Mesendoderm (in vitro differentiated cells): ENCODE results near the gene DYNLL2.
"Not testable (repeated sequence)": the region's sequence is repeated elsewhere in the genome, so short reads cannot be mapped to it uniquely, and the experiment has no call there.

Experiments used
- DNase-seq: peaks from one replicate; pipeline ENCODE4 v3.0.0; 2013
- H2AK5ac ChIP-seq: 2 replicates; pipeline ENCODE4 v1.6.1; 2013; ENCODE audit warnings: low read length, inconsistent platforms
- H2BK120ac ChIP-seq: 2 replicates; pipeline ENCODE4 v1.6.1; 2013; ENCODE audit warnings: low read depth, mild to moderate bottlenecking, low read length, moderate library complexity, mixed read lengths
- H2BK15ac ChIP-seq: replicated peaks from 2 replicates; pipeline ENCODE4 v1.6.1; 2013; ENCODE audit warnings: low read depth, mild to moderate bottlenecking, moderate library complexity
- H2BK5ac ChIP-seq: 2 replicates; pipeline ENCODE4 v1.6.1; 2013; ENCODE audit warnings: low read length, inconsistent platforms
- H3K18ac ChIP-seq: 2 replicates; pipeline ENCODE4 v1.6.1; 2013; ENCODE audit warnings: mild to moderate bottlenecking, low read length, mixed read lengths
- H3K23ac ChIP-seq: one replicate; pipeline ENCODE4 v1.6.1; 2013; ENCODE audit warnings: low read length
- H3K27ac ChIP-seq: 2 replicates; pipeline ENCODE4 v1.5.1; 2013; ENCODE audit warnings: low read depth, mild to moderate bottlenecking, inconsistent platforms, low read length, moderate library complexity
- H3K27me3 ChIP-seq: 2 replicates; pipeline ENCODE4 v1.6.1; 2013; ENCODE audit warnings: low read length, control low read depth, mild to moderate bottlenecking, inconsistent platforms; ENCODE audit not compliant: insufficient read depth, poor library complexity
- H3K36me3 ChIP-seq: 2 replicates; pipeline ENCODE4 v1.6.1; 2013; ENCODE audit warnings: low read length, inconsistent platforms; ENCODE audit not compliant: control insufficient read depth, insufficient read depth
- H3K4ac ChIP-seq: one replicate; pipeline ENCODE4 v1.6.1; 2013; ENCODE audit warnings: low read depth, mild to moderate bottlenecking, low read length, moderate library complexity
- H3K4me1 ChIP-seq: 2 replicates; pipeline ENCODE4 v1.6.1; 2013; ENCODE audit warnings: low read depth, low read length, inconsistent platforms; ENCODE audit not compliant: control insufficient read depth
- H3K4me2 ChIP-seq: 2 replicates; pipeline ENCODE4 v1.6.1; 2013; ENCODE audit warnings: low read length
- H3K4me3 ChIP-seq: 2 replicates; pipeline ENCODE4 v1.5.1; 2013; ENCODE audit warnings: mild to moderate bottlenecking, low read length
- H3K56ac ChIP-seq: one replicate; pipeline ENCODE4 v1.6.1; 2013; ENCODE audit warnings: low read length
- H3K79me1 ChIP-seq: 2 replicates; pipeline ENCODE4 v1.6.1; 2013; ENCODE audit warnings: low read length, inconsistent platforms
- H3K79me2 ChIP-seq: 2 replicates; pipeline ENCODE4 v1.6.1; 2013; ENCODE audit warnings: mild to moderate bottlenecking, low read length; ENCODE audit not compliant: control insufficient read depth, insufficient read depth
- H3K9ac ChIP-seq: 2 replicates; pipeline ENCODE4 v1.6.1; 2013; ENCODE audit warnings: low read length, inconsistent platforms
- H4K5ac ChIP-seq: one replicate; pipeline ENCODE4 v1.6.1; 2013; ENCODE audit warnings: low read length
- H4K8ac ChIP-seq: one replicate; pipeline ENCODE4 v1.6.1; 2013; ENCODE audit warnings: low read depth, mild to moderate bottlenecking, control low read depth, low read length, moderate library complexity
- WGBS: extraction: QIAGEN DNeasy Blood & Tissue Kit; methylation state at CpG from one replicate; pipeline ENCODE4 v1.1.7; 2013; ENCODE audit warnings: low lambda C conversion rate, missing lambda C conversion rate; ENCODE audit not compliant: insufficient coverage; ENCODE audit errors: extremely low coverage; 5-methylcytosine and 5-hydroxymethylcytosine counted together

Gene DYNLL2

DNA sequence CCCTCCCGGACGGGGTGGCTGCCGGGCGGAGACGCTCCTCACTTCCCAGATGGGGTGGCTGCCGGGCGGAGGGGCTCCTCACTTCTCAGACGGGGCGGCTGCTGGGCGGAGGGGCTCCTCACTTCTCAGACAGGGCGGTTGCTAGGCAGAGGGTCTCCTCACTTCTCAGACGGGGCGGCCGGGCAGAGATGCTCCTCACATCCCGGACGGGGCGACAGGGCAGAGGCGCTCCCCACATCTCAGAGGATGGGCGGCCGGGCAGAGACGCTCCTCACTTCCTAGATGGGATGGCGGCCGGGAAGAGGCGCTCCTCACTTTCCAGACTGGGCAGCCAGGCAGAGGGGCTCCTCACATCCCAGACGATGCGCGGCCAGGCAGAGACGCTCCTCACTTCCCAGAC, 8.8 kb upstream of the DYNLL2 start:
- H3K4me1 ChIP-seq, H3K18ac ChIP-seq, H3K4me2 ChIP-seq, H2BK5ac ChIP-seq, H3K4ac ChIP-seq, H3K27me3 ChIP-seq, H3K56ac ChIP-seq, H3K9ac ChIP-seq, H3K79me2 ChIP-seq, H4K8ac ChIP-seq, H3K4me3 ChIP-seq, H3K79me1 ChIP-seq, H2BK15ac ChIP-seq, H3K23ac ChIP-seq, DNase-seq, H2BK120ac ChIP-seq, H3K27ac ChIP-seq, H2AK5ac ChIP-seq, H3K36me3 ChIP-seq, H4K5ac ChIP-seq: not testable (repeated sequence)
- no CpG with 5 or more reads among the region's 28 CpGs for WGBS

DNA sequence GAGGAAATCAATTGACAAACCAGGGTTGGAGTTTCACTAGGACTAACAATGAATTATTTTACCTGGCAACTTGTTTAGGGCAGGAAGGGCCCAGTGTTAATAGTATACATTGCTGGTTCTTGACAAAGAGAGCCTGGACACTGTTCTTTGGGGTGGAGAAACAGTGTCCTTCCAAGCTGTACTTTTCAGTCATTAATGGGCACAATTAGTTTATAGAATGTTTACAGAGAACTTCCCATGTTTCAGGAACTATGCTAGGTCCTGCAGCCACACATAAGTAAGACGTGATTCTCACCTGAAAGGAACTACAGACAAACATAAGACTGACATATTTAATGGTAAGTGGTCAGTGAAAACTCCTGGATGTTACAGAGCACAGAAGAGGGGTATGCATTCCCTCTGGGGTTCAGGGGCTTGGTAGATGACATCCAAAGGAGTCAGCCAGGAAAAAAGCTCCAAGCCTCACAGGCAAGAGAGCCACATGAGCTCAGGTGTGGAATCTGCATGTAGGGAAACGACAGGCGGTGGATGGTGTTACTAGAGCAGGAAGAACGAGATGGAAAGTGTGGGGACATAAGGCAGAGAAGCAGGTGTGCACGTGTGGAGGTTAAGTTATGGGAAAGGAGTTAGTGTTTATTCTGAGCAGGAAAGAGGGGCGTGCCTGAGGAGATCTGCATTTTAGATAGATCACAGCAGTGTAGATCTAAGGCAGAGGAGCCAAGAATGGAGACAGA, 3.8 kb upstream of the DYNLL2 start:
- no peak overlapping the region for H4K5ac ChIP-seq
- no peak overlapping the region for H2BK120ac ChIP-seq
- no peaks in the 10 kb centered on the region for H3K27me3 ChIP-seq
- no peak overlapping the region for H3K56ac ChIP-seq
- no peak overlapping the region for H3K18ac ChIP-seq
- H2AK5ac ChIP-seq = no peak overlapping the region
- H3K9ac ChIP-seq = no peak overlapping the region
- H3K4me2 ChIP-seq = no peak overlapping the region
- H3K4me1 ChIP-seq = peaks cover 14% of the 10 kb centered on the region
- H3K23ac ChIP-seq = no peak overlapping the region
- no peak for DNase-seq
- no peak overlapping the region for H3K4ac ChIP-seq
- no peak overlapping the region for H2BK5ac ChIP-seq
- WGBS = 100% methylated on average over 1 of the region's 6 CpGs
- no peak overlapping the region for H2BK15ac ChIP-seq
- H3K4me3 ChIP-seq = no peak overlapping the region
- H3K79me1 ChIP-seq = no peaks in the 10 kb centered on the region
- H3K36me3 ChIP-seq = no peaks in the 10 kb centered on the region
- peaks cover 11% of the 10 kb centered on the region for H3K79me2 ChIP-seq
- no peak overlapping the region for H3K27ac ChIP-seq
- H4K8ac ChIP-seq = no peak overlapping the region

DNA sequence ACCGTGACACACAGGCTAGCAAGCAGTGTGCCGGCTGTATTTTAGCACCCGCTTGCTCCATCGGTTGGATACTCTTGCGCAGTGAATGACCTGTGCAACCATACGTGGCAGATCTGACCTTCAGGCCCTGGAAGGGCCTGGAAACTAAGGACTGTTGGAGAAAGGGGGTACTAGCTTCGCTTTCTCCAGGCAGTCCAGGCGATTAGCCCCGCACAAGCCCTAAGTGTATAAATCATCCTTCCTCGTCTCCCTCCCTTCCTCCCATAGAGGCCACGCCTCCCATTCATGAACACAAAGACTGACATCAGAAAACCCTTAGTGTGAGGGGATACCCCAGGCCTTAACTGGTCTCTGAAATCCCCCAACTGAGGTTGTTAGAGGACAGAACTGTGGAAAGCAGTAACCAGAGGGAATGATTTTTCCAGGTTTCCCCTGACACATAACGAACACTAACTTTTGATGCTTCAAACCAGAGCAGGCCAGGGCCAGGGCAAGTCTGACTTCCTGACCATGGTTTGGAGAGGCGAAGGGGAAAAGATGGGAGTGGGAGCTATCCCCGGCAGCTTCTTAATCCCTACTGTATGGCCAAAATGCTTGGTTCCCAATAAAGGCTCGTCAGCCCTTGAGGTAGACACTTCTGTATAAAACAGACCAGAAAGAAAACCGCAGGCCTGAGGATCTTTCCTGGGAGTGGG, 1.4 kb upstream of the DYNLL2 start:
- Histone ChIP-seq H3K79me2 (peaks cover 34% of the 10 kb centered on the region), H3K56ac (peak overlapping the region; percentile 97), H3K36me3 (peaks cover 1% of the 10 kb centered on the region), H3K18ac (peak overlapping the region; percentile 85), H3K4me2 (no peak overlapping the region), H2BK15ac (no peak overlapping the region), H2BK120ac (peak overlapping the region; percentile 64), H3K79me1 (peaks cover 16% of the 10 kb centered on the region), H3K9ac (peak overlapping the region; percentile 76), H3K23ac (no peak overlapping the region), H3K4ac (peak overlapping the region; percentile 87), H3K4me3 (no peak overlapping the region), H3K27ac (no peak overlapping the region), H4K8ac (no peak overlapping the region), H3K4me1 (peaks cover 20% of the 10 kb centered on the region), H3K27me3 (no peaks in the 10 kb centered on the region), H2BK5ac (peak overlapping the region; percentile 40), H4K5ac (peak overlapping the region; percentile 86), H2AK5ac (no peak overlapping the region)
- no peak for DNase-seq
- WGBS = no CpG with 5 or more reads among the region's 16 CpGs

DNA sequence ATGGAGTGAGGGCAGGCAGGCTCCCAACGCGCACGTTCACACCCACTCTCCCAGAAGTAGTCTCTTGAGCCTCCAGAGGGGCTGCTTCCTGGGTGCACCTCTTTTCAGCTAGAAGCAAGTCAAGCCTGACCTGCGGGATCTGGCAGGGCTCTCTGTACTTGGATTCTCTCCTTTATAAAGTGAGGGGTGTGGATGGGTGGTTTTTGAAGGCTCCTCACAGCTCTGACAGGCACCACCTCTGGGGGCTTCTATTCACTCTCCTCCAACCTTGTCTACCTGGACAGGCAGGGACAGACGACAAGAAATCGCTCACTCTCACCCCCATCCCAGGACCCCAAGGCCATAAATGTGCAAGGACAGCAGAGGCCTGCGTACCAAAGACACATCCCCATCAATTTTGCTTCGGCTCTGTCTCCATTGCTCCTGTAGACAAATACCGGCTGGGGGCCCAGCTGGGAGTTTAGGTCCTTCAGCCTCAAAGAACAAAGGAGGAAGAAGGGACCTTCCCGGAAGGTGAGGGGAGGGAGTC, 814 bp upstream of the DYNLL2 start:
- peak overlapping the region; percentile 76 for H3K9ac ChIP-seq
- peak overlapping the region; percentile 87 for H3K4ac ChIP-seq
- peaks cover 39% of the 10 kb centered on the region for H3K79me2 ChIP-seq
- no peaks in the 10 kb centered on the region for H3K27me3 ChIP-seq
- no peak for DNase-seq
- peak overlapping the region; percentile 62 for H3K4me2 ChIP-seq
- no peak overlapping the region for H2BK15ac ChIP-seq
- no peak overlapping the region for H4K8ac ChIP-seq
- H3K4me1 ChIP-seq = peaks cover 20% of the 10 kb centered on the region
- peak overlapping the region; percentile 64 for H2BK120ac ChIP-seq
- H3K4me3 ChIP-seq = no peak overlapping the region
- H3K18ac ChIP-seq = peak overlapping the region; percentile 85
- peaks cover 20% of the 10 kb centered on the region for H3K79me1 ChIP-seq
- peak overlapping the region; percentile 97 for H3K56ac ChIP-seq
- H2BK5ac ChIP-seq = peak overlapping the region; percentile 89
- peak overlapping the region; percentile 77 for H4K5ac ChIP-seq
- H3K36me3 ChIP-seq = peaks cover 3% of the 10 kb centered on the region
- no CpG with 5 or more reads among the region's 10 CpGs for WGBS
- H2AK5ac ChIP-seq = peak overlapping the region; percentile 92
- H3K23ac ChIP-seq = no peak overlapping the region
- H3K27ac ChIP-seq = peak overlapping the region; percentile 61

DNA sequence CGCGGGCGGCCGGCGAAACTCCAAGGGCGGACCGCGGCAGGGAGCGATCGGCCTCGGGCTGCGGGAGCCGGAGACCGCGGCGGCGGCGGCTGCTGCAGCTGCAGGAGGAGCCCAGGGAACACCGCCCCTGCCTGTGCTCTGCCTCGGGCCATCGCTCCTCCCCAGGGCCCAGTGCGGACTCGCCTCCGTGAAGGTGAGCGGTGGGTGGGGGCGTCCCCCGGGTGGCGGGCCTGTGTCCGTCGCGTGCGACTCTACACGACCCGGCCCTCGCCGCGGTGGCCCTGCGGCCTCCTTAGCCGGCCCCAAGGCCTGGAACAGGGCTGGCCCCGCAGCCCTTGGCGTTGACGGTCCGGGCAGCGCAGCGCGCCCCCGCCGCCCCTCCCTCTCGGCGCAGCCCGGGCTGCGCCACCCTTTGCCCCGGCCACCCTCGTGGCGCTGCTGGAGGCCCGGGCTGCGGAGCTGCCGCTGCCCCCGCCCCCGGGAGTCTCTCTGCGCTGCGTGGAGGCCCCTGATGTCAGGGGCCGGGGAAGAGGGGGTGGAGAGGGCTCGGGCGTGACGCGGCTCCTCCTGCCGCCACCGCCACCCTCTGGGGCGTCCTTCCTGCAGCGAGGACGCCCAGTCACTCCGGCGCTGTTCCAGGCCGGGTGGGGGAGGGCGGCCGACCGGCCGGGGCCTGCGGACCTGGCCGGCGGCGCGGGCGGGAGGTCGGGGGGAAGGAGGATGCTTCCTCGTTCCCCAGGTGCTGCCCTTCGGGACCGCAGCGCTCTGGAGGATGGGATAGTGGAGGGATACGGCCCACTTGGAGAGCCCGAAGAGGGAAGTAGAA, 485 bp downstream of the DYNLL2 start:
- Histone ChIP-seq H3K4me1 (peaks cover 20% of the 10 kb centered on the region), H3K27me3 (no peaks in the 10 kb centered on the region), H3K79me1 (peaks cover 28% of the 10 kb centered on the region), H3K18ac (peak overlapping the region; percentile 60), H3K23ac (peak overlapping the region; percentile 75), H4K8ac (no peak overlapping the region), H2BK15ac (no peak overlapping the region), H3K56ac (peak overlapping the region; percentile 91), H3K4me3 (peak overlapping the region; percentile 89), H3K4me2 (peak overlapping the region; percentile 96), H3K27ac (peak overlapping the region; percentile 53), H3K36me3 (peaks cover 3% of the 10 kb centered on the region), H3K79me2 (peaks cover 50% of the 10 kb centered on the region), H4K5ac (no peak overlapping the region), H2BK5ac (peak overlapping the region; percentile 13), H2AK5ac (no peak overlapping the region), H3K4ac (no peak overlapping the region), H2BK120ac (no peak overlapping the region), H3K9ac (peak overlapping the region; percentile 90)
- no CpG with 5 or more reads among the region's 92 CpGs for WGBS
- DNase-seq = peak; percentile 35
